GM12878 (cell line): ENCODE results near the gene P2RX1. TPM values are rescaled to one million over a fixed set of nuclear protein-coding genes. Genes with fewer than 3 reads are reported as not detected.

ENCODE experiments used
- ATAC-seq: fragments of 200-7000 bp; cut with Tn5 transposase; 3 replicates; pipeline ENCODE4 v1.9.1; 2020; ENCODE audit warnings: mild to moderate bottlenecking, moderate library complexity
- BruUV-seq: library from RNA; stranded (reverse); fragments of 400-500 nt; replicated peaks from 2 replicates; lab custom pipeline; 2021; lab: Mats Ljungman, UMichigan
- CTCF ChIA-PET: fragments of 300-600 bp; sonication (Branson Sonifier 250); formaldehyde crosslinking; extraction: SDS; loops from one replicate; lab custom pipeline; 2021; ENCODE audit warnings: inconsistent platforms; lab: Yijun Ruan, JAX
- POLR2A ChIA-PET: fragments of 350-600 bp; formaldehyde crosslinking; extraction: SDS; loops from one replicate; lab custom pipeline; 2021; ENCODE audit warnings: inconsistent platforms; lab: Charles Lee
- RAD21 ChIA-PET: fragments of 300-600 bp; sonication (Branson Sonifier 250); formaldehyde crosslinking; loops from one replicate; lab custom pipeline; 2023; ENCODE audit warnings: antibody characterized with exemption; ENCODE audit not compliant: unreplicated experiment; lab: Charles Lee
- SMC1A ChIA-PET: fragments of 300-600 bp; sonication (Branson Sonifier 250); formaldehyde crosslinking; loops from one replicate; lab custom pipeline; 2023; ENCODE audit not compliant: unreplicated experiment, uncharacterized antibody; lab: Charles Lee
- DNase-seq: peaks from one replicate; pipeline ENCODE4 v3.0.0-alpha.2; 2011; ENCODE audit warnings: low read depth, low spot score
- FAIRE-seq: peaks from 3 replicates; lab custom pipeline; 2011; peaks lifted over from hg19 to GRCh38; lab: Jason Lieb, UNC
- H2AFZ ChIP-seq: 2 replicates; pipeline ENCODE4 v1.6.0; 2011; ENCODE audit warnings: low read depth, low read length, control low read depth; ENCODE audit not compliant: control insufficient read depth
- H3K27ac ChIP-seq: 2 replicates; pipeline ENCODE4 v1.5.1; 2011; ENCODE audit warnings: control low read depth; ENCODE audit not compliant: control insufficient read depth, insufficient read depth
- H3K27me3 ChIP-seq, 2 experiments: replicated peaks in 1 of 2; 2 replicates each; pipeline versions ENCODE4 v1.6.0 to v1.6.1; 2011; ENCODE audit warnings: low read length in 1 of 2; ENCODE audit not compliant: control insufficient read depth in 2 of 2, insufficient read depth in 2 of 2
- H3K36me3 ChIP-seq, 2 experiments: 2 replicates each; pipeline ENCODE4 v1.5.1; 2011; ENCODE audit warnings: low read length in 1 of 2; ENCODE audit not compliant: control insufficient read depth in 2 of 2, insufficient read depth in 2 of 2
- H3K4me1 ChIP-seq: 2 replicates; pipeline ENCODE4 v1.6.1; 2011; ENCODE audit warnings: mild to moderate bottlenecking, low read length, moderate library complexity, mixed read lengths; ENCODE audit not compliant: control insufficient read depth, insufficient read depth
- H3K4me2 ChIP-seq: 2 replicates; pipeline ENCODE4 v1.6.0; 2011; ENCODE audit warnings: control low read depth; ENCODE audit not compliant: control insufficient read depth, insufficient read depth
- H3K4me3 ChIP-seq: fragments of 200-600 bp; sonication (generic); 2 replicates; pipeline ENCODE4 v1.5.1; 2016
- H3K79me2 ChIP-seq: 2 replicates; pipeline ENCODE4 v1.6.0; 2011; ENCODE audit warnings: low read length; ENCODE audit not compliant: control insufficient read depth, insufficient read depth
- H3K9ac ChIP-seq: 2 replicates; pipeline ENCODE4 v1.8.0; 2011; ENCODE audit warnings: low read length, control low read depth, mixed read lengths; ENCODE audit not compliant: control insufficient read depth, insufficient read depth
- H3K9me3 ChIP-seq: replicated peaks from 3 replicates; pipeline ENCODE4 v1.5.1; 2011; ENCODE audit warnings: mild to moderate bottlenecking, low read length; ENCODE audit not compliant: control insufficient read depth, insufficient read depth
- H4K20me1 ChIP-seq: 2 replicates; pipeline ENCODE4 v1.6.0; 2011; ENCODE audit not compliant: control insufficient read depth, insufficient read depth
- EED ChIP-seq: sonication (generic); IDR thresholded peaks from 2 replicates; pipeline ENCODE4 v1.6.1; 2016; ENCODE audit warnings: antibody characterized with exemption, low read depth
- KLF5 ChIP-seq: fragments of 450-650 bp; IDR thresholded peaks from 2 replicates; pipeline ENCODE4 v1.6.1; 2014; ENCODE audit warnings: mild to moderate bottlenecking; ENCODE audit not compliant: partially characterized antibody
- MTA3 ChIP-seq: IDR thresholded peaks from 2 replicates; pipeline ENCODE4 v1.6.1; 2012; ENCODE audit warnings: low read length, inconsistent platforms, borderline replicate concordance
- MYB ChIP-seq: fragments of 150-350 bp; IDR thresholded peaks from 2 replicates; pipeline ENCODE4 v1.6.1; 2014; ENCODE audit warnings: mild to moderate bottlenecking, low read depth, low read length, borderline replicate concordance
- NFIC ChIP-seq: IDR thresholded peaks from 2 replicates; pipeline ENCODE4 v1.6.1; 2012; ENCODE audit warnings: low read depth, mild to moderate bottlenecking, inconsistent platforms, low read length, moderate library complexity
- NRF1 ChIP-seq: conservative IDR thresholded peaks from 2 replicates; pipeline ENCODE4 v1.6.1; 2011; ENCODE audit warnings: mild to moderate bottlenecking, low read depth, low read length, improper control_type of control experiment
- PKNOX1 ChIP-seq: fragments of 450-650 bp; IDR thresholded peaks from 2 replicates; pipeline ENCODE4 v1.6.1; 2016; ENCODE audit warnings: mild to moderate bottlenecking
- RB1 ChIP-seq: fragments of 450-650 bp; formaldehyde crosslinking; IDR thresholded peaks from 2 replicates; pipeline ENCODE4 v1.6.1; 2017; ENCODE audit warnings: mild to moderate bottlenecking, borderline replicate concordance
- STAT1 ChIP-seq: fragments of 450-650 bp; conservative IDR thresholded peaks from 2 replicates; pipeline ENCODE4 v1.6.1; 2014; ENCODE audit warnings: antibody characterized with exemption, mild to moderate bottlenecking
- WGBS: methylation state at CpG from one replicate; pipeline ENCODE4 v1.1.6; 2016; ENCODE audit warnings: low lambda C conversion rate; ENCODE audit not compliant: insufficient replicate concordance, insufficient coverage; ENCODE audit errors: missing lambda C conversion rate; 5-methylcytosine and 5-hydroxymethylcytosine counted together
- in situ Hi-C: fragments of 300-500 bp; cut with MboI; formaldehyde crosslinking; loops from 9 replicates; pipeline ENCODE4 v1.14.3; 2018; ENCODE audit warnings: mixed read lengths
- intact Hi-C: fragments of 100-400 bp; cut with micrococcal nuclease; formaldehyde crosslinking; loops from one replicate; pipeline ENCODE4 v1.14.2; 2022; ENCODE audit not compliant: unreplicated experiment
- polyA plus RNA-seq, 11 experiments: library from polyadenylated mRNA; depleted of rRNA in 4 of 11; unstranded in 6 of 11; stranded (reverse) in 5 of 11; fragments of >200 nt; fragmentation: Nextera tagmentation in 4 of 11; fragmentation: Illumina TruSeq in 1 of 11; extraction: Ambion mirVana in 4 of 11; extraction: Trizol in 1 of 11; gene quantifications; 1 replicate in 1 of 11; 2 replicates in 10 of 11; pipeline versions ENCODE4 v1.2.1 to v1.2.3, GENCODE V29; 2011 to 2016; ENCODE audit warnings: inconsistent platforms in 2 of 11, missing spikeins in 2 of 11, low read depth in 1 of 11
- total RNA-seq, 4 experiments: library from RNA; depleted of rRNA in 3 of 4; stranded (reverse); fragments of >200 nt in 3 of 4; fragmentation: Illumina TruSeq in 1 of 4; extraction: Trizol in 1 of 4; gene quantifications; 2 replicates each; pipeline versions ENCODE4 v1.2.1 to v1.2.3, GENCODE V29; 2013 to 2021
- TF ChIP-seq, protein P1 (sequence below): fragments of 450-650 bp; formaldehyde crosslinking; IDR thresholded peaks from 2 replicates; pipeline ENCODE4 v1.5.0; 2022; ENCODE audit warnings: mild to moderate bottlenecking, missing genetic modification characterization
- TF ChIP-seq, protein P2 (sequence below): fragments of 450-650 bp; formaldehyde crosslinking; IDR thresholded peaks from 2 replicates; pipeline ENCODE4 v1.4.0; 2020; ENCODE audit warnings: mild to moderate bottlenecking, moderate library complexity

The P2RX1 gene
- total and polyA plus RNA-seq, 10 of the 15 experiments (the other 5 are each of a cell fraction or from before 2014, with no cell fraction given), result 0.12 to 6.2 (median 3.4) TPM

GRCh38 chr17:3954976-3955672 lies 38.9 kb upstream of the P2RX1 start:
- POLR2A ChIA-PET, result no interaction called here
- Histone ChIP-seq H3K4me3 (no peak overlapping the region), H2AFZ (no peak overlapping the region), H3K27ac (no peak overlapping the region), H3K36me3 (peaks cover 4 to 10% of the 10 kb centered on the region in 2 experiments; a peak in 2 of 4 replicates), H3K79me2 (peaks cover 6% of the 10 kb centered on the region), H3K4me2 (no peak overlapping the region), H3K27me3 (no peaks in the 10 kb centered on the region), H4K20me1 (no peaks in the 10 kb centered on the region; the same call in 1 of the 2 replicates), H3K9ac (no peak overlapping the region), H3K4me1 (peaks cover 3% of the 10 kb centered on the region; the same call in 1 of the 2 replicates), H3K9me3 (no peaks in the 10 kb centered on the region)
- DNase-seq (no peak), FAIRE-seq (no peak), ATAC-seq (no peak)
- CTCF ChIA-PET, result interaction anchor here (2.1 kb wide), 1 partner anchor 41 kb away, joined by 9 read pairs; no protein-coding TSS in a partner anchor
- WGBS, result 94% methylated on average over 17 of the region's 18 CpGs
- in situ Hi-C loops (no loop called here), intact Hi-C loops (no loop called here)
- BruUV-seq, result no TSS peak
- SMC1A ChIA-PET, result no interaction called here
- RAD21 ChIA-PET, result no interaction called here
- TF ChIP-seq PKNOX1 (no peak), MTA3 (no peak), NRF1 (no peak), KLF5 (no peak), EED (no peak), NFIC (no peak), MYB (no peak), STAT1 (no peak), RB1 (no peak)
- TF ChIP-seq, protein P1, sequence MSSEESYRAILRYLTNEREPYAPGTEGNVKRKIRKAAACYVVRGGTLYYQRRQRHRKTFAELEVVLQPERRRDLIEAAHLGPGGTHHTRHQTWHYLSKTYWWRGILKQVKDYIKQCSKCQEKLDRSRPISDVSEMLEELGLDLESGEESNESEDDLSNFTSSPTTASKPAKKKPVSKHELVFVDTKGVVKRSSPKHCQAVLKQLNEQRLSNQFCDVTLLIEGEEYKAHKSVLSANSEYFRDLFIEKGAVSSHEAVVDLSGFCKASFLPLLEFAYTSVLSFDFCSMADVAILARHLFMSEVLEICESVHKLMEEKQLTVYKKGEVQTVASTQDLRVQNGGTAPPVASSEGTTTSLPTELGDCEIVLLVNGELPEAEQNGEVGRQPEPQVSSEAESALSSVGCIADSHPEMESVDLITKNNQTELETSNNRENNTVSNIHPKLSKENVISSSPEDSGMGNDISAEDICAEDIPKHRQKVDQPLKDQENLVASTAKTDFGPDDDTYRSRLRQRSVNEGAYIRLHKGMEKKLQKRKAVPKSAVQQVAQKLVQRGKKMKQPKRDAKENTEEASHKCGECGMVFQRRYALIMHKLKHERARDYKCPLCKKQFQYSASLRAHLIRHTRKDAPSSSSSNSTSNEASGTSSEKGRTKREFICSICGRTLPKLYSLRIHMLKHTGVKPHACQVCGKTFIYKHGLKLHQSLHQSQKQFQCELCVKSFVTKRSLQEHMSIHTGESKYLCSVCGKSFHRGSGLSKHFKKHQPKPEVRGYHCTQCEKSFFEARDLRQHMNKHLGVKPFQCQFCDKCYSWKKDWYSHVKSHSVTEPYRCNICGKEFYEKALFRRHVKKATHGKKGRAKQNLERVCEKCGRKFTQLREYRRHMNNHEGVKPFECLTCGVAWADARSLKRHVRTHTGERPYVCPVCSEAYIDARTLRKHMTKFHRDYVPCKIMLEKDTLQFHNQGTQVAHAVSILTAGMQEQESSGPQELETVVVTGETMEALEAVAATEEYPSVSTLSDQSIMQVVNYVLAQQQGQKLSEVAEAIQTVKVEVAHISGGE (CRISPR knock-in tag), result no peak
- TF ChIP-seq, protein P2, sequence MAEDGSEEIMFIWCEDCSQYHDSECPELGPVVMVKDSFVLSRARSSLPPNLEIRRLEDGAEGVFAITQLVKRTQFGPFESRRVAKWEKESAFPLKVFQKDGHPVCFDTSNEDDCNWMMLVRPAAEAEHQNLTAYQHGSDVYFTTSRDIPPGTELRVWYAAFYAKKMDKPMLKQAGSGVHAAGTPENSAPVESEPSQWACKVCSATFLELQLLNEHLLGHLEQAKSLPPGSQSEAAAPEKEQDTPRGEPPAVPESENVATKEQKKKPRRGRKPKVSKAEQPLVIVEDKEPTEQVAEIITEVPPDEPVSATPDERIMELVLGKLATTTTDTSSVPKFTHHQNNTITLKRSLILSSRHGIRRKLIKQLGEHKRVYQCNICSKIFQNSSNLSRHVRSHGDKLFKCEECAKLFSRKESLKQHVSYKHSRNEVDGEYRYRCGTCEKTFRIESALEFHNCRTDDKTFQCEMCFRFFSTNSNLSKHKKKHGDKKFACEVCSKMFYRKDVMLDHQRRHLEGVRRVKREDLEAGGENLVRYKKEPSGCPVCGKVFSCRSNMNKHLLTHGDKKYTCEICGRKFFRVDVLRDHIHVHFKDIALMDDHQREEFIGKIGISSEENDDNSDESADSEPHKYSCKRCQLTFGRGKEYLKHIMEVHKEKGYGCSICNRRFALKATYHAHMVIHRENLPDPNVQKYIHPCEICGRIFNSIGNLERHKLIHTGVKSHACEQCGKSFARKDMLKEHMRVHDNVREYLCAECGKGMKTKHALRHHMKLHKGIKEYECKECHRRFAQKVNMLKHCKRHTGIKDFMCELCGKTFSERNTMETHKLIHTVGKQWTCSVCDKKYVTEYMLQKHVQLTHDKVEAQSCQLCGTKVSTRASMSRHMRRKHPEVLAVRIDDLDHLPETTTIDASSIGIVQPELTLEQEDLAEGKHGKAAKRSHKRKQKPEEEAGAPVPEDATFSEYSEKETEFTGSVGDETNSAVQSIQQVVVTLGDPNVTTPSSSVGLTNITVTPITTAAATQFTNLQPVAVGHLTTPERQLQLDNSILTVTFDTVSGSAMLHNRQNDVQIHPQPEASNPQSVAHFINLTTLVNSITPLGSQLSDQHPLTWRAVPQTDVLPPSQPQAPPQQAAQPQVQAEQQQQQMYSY (CRISPR knock-in tag), result no peak
- TF ChIP-seq, all 136 proteins: peak for 0
